HG03039 (cell line): Measurements from ENCODE around the gene GBX1.

Source experiments
- ATAC-seq: cut with Tn5 transposase; IDR thresholded peaks from one replicate; pipeline ENCODE4 v1.9.1; 2021; ENCODE audit warnings: mild to moderate bottlenecking, moderate library complexity; ENCODE audit not compliant: unreplicated experiment

GBX1 gene

GRCh38 chr7:151194188-151194587 lies 26.7 kb upstream of the GBX1 start:
- ATAC-seq = no peak

DNA sequence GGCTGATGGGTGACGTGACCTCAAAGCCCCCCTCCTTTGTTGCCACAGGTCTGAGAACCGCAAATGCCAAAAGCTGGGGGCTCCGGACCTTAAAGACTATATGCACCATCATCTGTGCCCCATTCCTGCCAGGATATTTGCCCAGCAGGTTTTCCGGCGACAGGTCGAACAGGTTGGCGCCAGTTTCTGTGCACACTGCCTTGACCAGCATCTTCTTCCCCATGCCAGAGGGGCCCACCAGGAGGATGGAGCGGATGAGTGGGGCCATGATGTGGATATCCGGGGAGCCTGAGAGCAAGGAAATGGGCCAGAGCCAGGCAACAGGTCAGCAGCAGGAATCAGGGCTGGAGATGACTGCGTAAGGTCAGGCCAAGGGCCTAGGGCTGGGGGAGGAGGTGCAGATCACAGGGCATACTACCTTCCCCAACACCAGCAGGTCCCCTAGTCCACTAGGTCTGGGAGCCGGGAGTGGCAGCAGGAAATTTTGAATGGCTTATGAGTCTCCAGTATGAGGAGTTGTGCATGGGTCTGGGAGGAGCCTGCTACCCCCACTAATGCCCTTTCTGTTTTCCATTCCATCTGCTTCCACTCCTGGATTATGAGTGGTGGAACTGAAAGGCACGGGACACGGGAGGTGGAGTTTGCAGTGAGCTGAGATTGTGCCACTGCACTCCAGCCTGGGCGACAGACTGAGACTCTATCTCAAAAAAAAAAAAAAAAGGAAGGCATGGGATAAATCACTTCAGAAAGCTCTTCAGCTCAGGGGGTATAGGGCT lies 25.9 kb upstream of the GBX1 start:
- no peak for ATAC-seq

GRCh38 chr7:151192002-151192539 lies 24.6 kb upstream of the GBX1 start:
- no peak for ATAC-seq

DNA sequence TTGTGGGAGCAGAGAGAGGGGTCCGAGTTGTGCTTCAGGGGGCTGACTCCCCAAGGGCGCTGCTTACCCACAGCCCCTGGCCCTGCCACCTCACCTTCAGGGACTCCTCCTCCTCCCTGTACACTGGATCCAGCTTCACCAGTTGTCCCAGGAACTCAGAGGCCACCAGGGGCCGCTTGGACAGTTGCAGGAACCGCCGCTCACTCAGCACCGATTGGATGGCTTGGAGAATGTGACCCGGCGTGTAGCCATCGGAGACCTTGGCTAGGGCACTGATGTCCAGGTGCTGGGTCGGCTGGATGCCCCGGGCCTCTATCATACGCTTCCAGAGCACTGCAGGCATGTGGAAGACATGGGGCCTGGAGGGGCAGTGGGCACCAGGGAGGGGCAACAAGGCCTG lies 24.1 kb upstream of the GBX1 start:
- ATAC-seq = no peak

DNA sequence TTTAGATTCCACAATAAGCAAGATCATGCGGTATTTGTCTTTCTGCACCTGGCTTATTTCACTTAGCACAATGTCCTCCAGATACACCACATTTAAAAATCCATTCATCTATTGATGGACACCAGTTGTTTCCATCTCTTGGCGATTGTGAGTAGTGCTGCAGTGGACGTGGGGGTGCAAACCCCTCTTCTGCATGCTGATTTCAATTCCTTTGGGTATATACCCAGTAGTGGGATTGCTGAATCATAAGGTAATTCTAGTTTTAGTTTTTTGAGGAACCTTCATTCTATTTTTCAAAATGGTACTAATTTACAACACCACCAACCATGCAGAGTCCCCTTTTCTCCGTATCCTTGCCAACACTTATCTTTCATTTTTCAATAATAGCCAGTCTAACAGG lies 21.5 kb upstream of the GBX1 start:
- no peak for ATAC-seq

DNA sequence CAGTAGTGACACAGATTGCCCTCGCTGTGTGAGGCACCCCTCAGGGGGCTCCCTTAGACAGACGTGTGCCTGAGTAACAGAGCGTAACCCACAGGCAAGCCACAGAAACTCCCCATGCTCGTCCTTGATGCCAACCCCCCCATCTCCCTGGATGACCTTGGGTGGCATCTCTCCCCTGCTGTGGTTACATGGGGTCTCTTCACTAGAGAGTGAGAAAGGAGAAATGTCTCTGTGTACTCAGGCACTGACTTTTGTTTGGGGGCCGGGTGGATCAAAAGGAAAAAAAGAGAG lies 20.7 kb upstream of the GBX1 start:
- ATAC-seq = no peak

DNA sequence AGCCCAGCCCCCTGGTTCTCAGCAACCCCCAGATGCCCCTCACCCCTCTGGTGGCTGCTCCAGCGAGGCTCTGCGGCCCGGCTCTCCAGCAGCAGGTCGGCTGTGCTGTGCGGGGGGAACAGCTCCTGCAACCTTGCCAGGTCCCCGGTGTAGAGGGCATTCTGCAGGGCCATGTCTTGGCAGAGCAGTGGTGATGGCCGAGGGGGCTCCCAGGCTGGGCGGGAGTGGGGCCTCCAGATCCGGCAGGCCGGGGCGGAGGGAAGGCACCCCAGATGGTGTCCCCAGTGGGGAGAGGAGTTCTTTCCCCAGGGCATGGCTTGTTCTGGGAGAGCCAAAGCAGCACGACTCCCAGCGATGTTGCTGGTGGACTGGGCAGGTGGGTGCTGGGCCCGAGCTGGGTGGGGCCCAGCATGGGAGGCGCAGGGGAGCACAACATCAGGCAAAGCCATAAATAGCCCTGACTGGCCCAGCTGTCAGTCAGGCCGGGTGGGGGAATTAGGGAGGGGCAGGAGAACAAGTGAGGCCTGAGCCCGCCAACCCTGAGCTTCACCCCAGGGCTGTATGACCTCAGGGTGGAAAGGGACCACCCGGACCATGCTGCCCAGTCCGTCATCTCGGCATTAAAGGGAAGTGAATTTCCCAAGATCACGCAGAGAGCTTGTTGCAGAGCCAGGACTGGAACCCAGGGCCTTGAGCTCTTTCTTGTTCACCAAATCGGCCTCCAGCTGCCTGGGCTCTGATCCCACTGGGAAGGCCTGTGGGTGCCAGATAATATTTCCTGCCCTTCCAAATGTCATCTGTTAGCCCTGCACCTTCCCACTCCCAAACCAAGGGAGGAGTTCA lies 20.1 kb upstream of the GBX1 start:
- no peak for ATAC-seq

- ATAC-seq = no peak
These were observed 19.3 kb upstream of the GBX1 start, which contains the start of gene ASB10 for GRCh38 chr7:151186640-151187408. Gene ASB10, minus strand, starts transcription at chr7:151187250. Its CDS starts 120 bp downstream, at chr7:151187130.

DNA sequence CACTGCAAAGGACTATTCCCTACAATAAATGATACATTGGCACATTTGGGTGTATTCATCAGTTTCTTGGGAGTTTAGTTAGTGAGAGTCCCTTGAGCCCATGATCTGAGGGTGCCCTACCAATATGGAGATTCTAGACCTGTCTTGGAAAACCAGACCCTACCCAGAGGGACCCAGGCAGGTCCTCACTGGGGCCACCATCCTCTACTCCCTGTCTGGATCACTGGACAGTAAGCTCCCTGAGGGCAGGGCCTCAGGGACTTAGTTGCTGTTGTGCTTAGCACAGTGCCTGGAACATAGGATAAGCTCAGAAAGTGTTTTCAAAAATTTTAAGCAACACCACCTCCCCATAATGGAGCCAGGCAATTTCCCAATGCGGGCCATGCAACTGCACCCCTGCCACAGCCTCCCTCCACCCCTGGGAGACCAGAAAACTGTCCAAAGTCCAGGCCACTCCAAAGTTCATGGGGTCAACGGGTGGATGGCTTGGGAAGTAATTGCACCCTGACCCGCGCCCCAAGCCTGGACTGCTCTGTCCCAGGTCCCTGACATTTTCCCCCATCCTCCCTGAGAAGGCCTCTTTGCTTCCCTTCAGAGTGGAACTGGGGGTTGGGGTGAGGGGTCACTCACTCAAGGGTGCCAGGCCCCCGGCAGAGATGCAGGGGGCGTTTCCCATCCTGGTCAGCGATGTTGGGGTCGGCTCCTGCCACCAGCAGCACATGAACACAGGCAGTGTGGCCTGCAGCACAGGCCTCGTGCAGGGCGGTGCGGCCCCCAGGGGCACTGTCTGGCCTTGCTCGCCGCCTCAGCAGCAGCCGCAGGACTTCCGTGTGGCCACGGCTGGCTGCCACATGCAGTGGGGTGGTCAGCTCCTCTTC lies 18.5 kb upstream of the GBX1 start:
- no peak for ATAC-seq

- ATAC-seq = no peak
These were observed 13.5 kb upstream of the GBX1 start for GRCh38 chr7:151181011-151181431.

DNA sequence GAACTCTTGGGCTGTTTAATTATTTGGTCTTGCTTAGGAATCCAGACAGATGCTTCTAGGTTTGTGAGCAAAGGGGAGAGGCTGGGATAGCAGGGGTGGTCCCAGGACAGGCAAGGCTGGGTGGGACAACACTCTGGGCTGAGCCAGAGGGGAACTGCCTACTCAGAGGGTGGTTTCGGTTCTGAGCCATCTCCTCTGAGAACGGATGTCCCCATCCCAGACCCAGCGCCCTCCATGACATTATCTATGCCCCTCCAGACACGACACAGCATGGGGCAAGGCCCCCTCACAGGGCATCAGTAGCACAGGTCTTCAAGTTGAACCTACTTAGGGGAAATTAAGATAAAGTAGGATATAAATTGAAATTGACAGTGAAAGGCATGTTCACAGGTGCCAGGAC lies 12.5 kb upstream of the GBX1 start:
- ATAC-seq = no peak

DNA sequence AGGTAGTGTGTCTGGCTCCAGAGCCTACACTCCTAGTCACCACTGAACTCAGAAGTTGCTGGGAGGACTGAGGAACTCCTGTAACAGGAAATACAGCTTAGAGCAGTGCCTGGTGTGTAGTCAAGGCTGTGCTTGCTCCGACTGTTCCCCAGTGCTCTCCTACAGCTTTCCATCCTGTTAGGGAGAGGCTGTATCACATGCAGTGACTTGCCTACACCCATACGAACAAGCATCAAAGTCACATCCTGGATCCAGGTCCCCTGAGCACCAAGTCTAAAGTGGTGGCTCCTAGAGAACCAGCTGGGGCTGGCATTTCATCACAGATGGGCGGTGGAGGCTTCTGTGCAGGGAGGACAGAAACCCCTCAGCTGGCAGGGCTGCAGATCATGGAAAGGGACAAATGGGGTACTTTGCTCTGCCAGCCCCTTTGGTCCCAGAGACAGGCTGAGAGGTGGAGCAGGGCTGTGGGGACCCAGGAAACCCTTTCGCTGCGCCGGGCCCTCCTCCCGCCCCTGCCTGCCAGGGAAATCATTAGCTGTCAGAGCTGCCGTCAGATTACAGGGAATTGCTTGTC lies 11.9 kb upstream of the GBX1 start:
- ATAC-seq = no peak

DNA sequence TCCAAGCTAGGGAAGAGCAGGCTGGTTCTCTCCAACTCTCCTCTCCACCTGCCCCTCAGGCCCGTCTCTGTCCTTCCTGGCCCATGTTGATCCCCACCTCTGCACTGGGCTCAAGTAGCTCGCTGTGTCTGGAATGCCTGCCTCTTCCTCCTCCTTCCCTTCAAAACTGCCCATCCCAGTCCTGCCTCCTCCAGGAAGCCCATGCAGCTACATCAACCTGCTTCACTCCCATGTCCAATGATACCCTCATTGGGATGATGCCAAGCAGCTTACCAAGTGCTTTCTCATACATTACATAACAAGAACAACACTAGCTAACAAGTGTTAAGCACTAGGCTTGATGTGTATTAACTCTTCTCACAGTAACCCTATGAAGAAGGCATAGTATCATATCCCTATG lies 11.3 kb upstream of the GBX1 start:
- ATAC-seq = no peak

- no peak for ATAC-seq
These were observed 10.7 kb upstream of the GBX1 start for GRCh38 chr7:151178236-151178635.

GRCh38 chr7:151177310-151177709 lies 9.8 kb upstream of the GBX1 start:
- no peak for ATAC-seq

DNA sequence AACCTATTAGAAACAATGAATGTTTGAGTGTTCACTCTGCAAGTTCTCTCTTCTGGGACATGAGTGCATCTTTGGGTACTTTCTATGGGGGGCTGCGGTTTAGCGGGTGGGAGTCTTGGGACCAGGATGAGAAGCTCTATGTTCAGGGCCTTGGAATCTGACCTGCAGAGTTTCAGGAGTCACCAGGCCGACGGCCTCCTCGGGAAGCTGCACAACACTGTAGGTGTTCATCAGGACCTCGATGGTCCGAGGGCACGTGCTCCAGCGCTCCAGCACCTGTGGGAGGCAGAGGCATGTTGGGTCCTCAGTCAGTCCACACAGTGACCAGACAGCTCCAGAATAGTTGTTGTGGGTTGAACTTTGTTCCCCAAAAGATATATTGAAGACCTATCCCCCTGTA lies 8.9 kb upstream of the GBX1 start:
- ATAC-seq = no peak

DNA sequence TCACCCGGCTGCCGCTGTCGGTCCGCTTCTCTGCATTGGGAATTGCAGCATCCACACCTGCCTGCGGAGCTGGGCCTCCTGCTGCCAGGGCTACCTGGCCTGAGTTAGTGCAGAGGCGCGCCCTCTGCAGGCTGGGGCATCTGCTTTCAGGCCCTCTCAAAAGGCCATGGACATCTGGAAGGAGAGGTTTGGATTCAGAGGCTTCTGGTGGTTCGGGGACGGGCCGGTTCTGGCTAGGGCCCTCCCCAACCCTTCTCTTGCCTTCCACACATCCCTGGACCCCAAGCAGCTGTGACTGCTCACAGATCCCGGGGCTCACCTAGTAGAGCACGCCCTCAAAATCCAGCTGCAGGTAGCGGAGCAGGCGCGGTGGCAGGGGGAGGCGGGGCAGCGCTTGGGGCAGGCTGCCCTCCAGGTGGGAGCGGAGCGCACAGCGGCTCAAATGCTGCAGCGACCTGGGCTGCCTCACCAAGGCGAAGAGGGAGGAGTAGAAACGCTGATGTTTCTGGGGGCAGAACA lies 8.4 kb upstream of the GBX1 start:
- no peak for ATAC-seq

- ATAC-seq = no peak
These were observed 7.7 kb upstream of the GBX1 start for GRCh38 chr7:151175047-151175792.
